GM23338 (cell line): ENCODE data around the gene PPP1R10. TPM values are rescaled to one million over a fixed set of nuclear protein-coding genes. Genes with fewer than 3 reads are reported as not detected.
A peak's percentile ranks its signal among the peaks of the same experiment; 100 is the strongest.

Source experiments
- ATAC-seq: fragments of 200-7000 bp; cut with Tn5 transposase; 3 replicates; pipeline ENCODE4 v1.9.1; 2020
- DNase-seq: peaks from one replicate; pipeline ENCODE4 v3.0.0-alpha.2; 2015; ENCODE audit warnings: low spot score
- H2AFZ ChIP-seq: fragments of 200-600 bp; sonication (generic); 2 replicates; pipeline ENCODE4 v1.8.0; 2016; ENCODE audit warnings: antibody characterized with exemption, mild to moderate bottlenecking, moderate library complexity
- H3F3A ChIP-seq: fragments of 200-600 bp; sonication (generic); replicated peaks from 2 replicates; pipeline ENCODE4 v1.8.0; 2017; ENCODE audit warnings: antibody characterized with exemption, mixed run types, low read depth
- H3K27ac ChIP-seq: fragments of 200-600 bp; sonication (generic); 2 replicates; pipeline ENCODE4 v1.6.1; 2016; ENCODE audit warnings: low read depth
- H3K27me3 ChIP-seq: fragments of 200-600 bp; sonication (generic); 2 replicates; pipeline ENCODE4 v1.8.0; 2016; ENCODE audit warnings: mild to moderate bottlenecking, mixed run types, moderate library complexity; ENCODE audit not compliant: insufficient read depth
- H3K36me3 ChIP-seq: fragments of 200-600 bp; sonication (generic); 2 replicates; pipeline ENCODE4 v1.8.0; 2016; ENCODE audit warnings: mild to moderate bottlenecking; ENCODE audit not compliant: insufficient read depth
- H3K4me1 ChIP-seq: fragments of 200-600 bp; sonication (generic); 2 replicates; pipeline ENCODE4 v1.8.0; 2016; ENCODE audit warnings: mild to moderate bottlenecking, moderate library complexity; ENCODE audit not compliant: insufficient read depth
- H3K4me2 ChIP-seq: fragments of 200-600 bp; sonication (generic); 2 replicates; pipeline ENCODE4 v1.7.1; 2017; ENCODE audit warnings: mixed run types
- H3K4me3 ChIP-seq: fragments of 200-600 bp; sonication (generic); 2 replicates; pipeline ENCODE4 v1.6.1; 2016; ENCODE audit warnings: mixed run types
- H3K79me2 ChIP-seq: fragments of 200-600 bp; sonication (generic); replicated peaks from 2 replicates; pipeline ENCODE4 v1.8.0; 2017; ENCODE audit warnings: mild to moderate bottlenecking; ENCODE audit not compliant: insufficient read depth
- H3K9me2 ChIP-seq: fragments of 200-600 bp; sonication (generic); 2 replicates; pipeline ENCODE4 v1.8.0; 2017; ENCODE audit not compliant: insufficient read depth
- H4K20me1 ChIP-seq: fragments of 200-600 bp; sonication (generic); replicated peaks from 2 replicates; pipeline ENCODE4 v1.8.0; 2017; ENCODE audit warnings: mild to moderate bottlenecking; ENCODE audit not compliant: insufficient read depth
- H3K27ac Mint-ChIP-seq: 2 replicates; pipeline ENCODE4 v1.8.0; 2020; ENCODE audit warnings: inconsistent platforms, mild to moderate bottlenecking, moderate library complexity, mixed read lengths
- H3K27me3 Mint-ChIP-seq: 3 replicates; pipeline ENCODE4 v1.8.0; 2022; ENCODE audit warnings: low read depth, mild to moderate bottlenecking, moderate library complexity, mixed read lengths, inconsistent platforms; ENCODE audit not compliant: insufficient read depth, poor library complexity
- H3K36me3 Mint-ChIP-seq: 3 replicates; pipeline ENCODE4 v1.8.0; 2021; ENCODE audit warnings: low read depth, mild to moderate bottlenecking, inconsistent platforms, moderate library complexity, mixed read lengths
- H3K4me1 Mint-ChIP-seq: 3 replicates; pipeline ENCODE4 v1.8.0; 2020; ENCODE audit warnings: mild to moderate bottlenecking, inconsistent platforms, mixed read lengths
- H3K4me3 Mint-ChIP-seq: 3 replicates; pipeline ENCODE4 v1.8.0; 2021; ENCODE audit warnings: moderate library complexity, mild to moderate bottlenecking, inconsistent platforms, mixed read lengths
- H3K9me3 Mint-ChIP-seq: 3 replicates; pipeline ENCODE4 v1.8.0; 2020; ENCODE audit warnings: moderate library complexity, mild to moderate bottlenecking, inconsistent platforms, mixed read lengths
- JUNB ChIP-seq: IDR thresholded peaks from one replicate; pipeline ENCODE4 v1.6.1; 2016; ENCODE audit warnings: antibody characterized with exemption; ENCODE audit not compliant: unreplicated experiment
- NANOG ChIP-seq: IDR thresholded peaks from 2 replicates; pipeline ENCODE4 v1.6.1; 2016; ENCODE audit warnings: antibody characterized with exemption, borderline replicate concordance
- POLR2AphosphoS5 ChIP-seq: IDR thresholded peaks from 2 replicates; pipeline ENCODE4 v1.6.1; 2016; ENCODE audit warnings: antibody characterized with exemption, low read depth
- ZNF331 ChIP-seq: fragments of 250-450 bp; sonication (Bioruptor Pico); IDR thresholded peaks from 2 replicates; pipeline ENCODE4 v1.5.0; 2020; ENCODE audit warnings: low read depth, mild to moderate bottlenecking, moderate library complexity
- polyA plus RNA-seq: library from polyadenylated mRNA; unstranded; fragments of >200 nt; fragmentation: Nextera tagmentation; extraction: Ambion mirVana; gene quantifications from 2 replicates; pipeline ENCODE4 v1.2.1, GENCODE V29; 2016
- total RNA-seq: library from RNA; depleted of rRNA; stranded (reverse); fragments of >200 nt; shearing (Covaris generic); gene quantifications from 2 replicates; pipeline ENCODE4 v1.2.3, GENCODE V29; 2014
- TF ChIP-seq, protein P1 (sequence below): IDR thresholded peaks from 2 replicates; pipeline ENCODE4 v1.6.1; 2016; ENCODE audit warnings: antibody characterized with exemption
- TF ChIP-seq, protein P2 (sequence below): IDR thresholded peaks from one replicate; pipeline ENCODE4 v1.6.1; 2018; ENCODE audit warnings: antibody characterized with exemption; ENCODE audit not compliant: unreplicated experiment
- TF ChIP-seq, protein P3 (sequence below): fragments of 250-450 bp; sonication (Bioruptor Pico); IDR thresholded peaks from 2 replicates; pipeline ENCODE4 v1.5.0; 2020; ENCODE audit warnings: mild to moderate bottlenecking, moderate library complexity

The PPP1R10 gene
- total and polyA plus RNA-seq, 2 experiments from 2014 or later = 41.3 to 42.9 TPM

DNA sequence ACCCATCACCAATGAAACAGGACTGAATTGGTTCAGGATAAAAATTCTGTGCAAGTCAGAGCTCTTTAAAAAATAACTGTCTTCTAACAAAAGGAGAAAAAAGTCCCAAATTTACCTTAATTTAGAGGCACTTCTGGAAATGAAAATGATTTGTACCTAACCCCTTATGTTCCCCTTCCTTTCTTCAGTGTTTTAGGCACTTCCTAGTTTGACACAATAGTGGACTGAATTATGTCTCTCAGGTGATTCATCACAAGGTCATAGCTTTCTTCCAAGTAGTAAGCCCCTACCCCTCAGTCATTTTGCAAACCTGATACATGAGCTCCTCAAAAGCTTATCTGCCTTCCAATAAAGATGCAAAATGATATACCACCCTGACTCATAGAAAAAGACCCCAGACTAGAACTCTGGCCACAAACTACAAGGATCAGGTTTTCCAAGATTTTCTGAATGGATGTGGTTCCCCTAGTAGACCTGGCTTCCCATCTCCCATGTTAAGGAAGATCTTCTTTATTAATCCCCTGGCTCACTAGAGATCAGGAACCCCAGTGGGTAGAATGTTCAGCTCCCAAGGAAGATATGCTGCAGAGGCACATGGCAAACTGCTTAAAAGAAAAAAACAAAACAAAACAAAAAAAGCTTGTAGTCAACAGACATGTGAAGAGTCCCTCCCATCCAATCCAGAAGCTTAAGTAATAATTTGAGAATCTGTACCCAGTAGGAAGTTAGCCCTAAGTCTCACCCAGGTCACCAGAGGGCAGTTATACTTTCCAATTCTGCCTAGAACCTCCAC, 3.6 kb downstream of the PPP1R10 start:
- H3K27me3 ChIP-seq = no peaks in the 10 kb centered on the region
- peak overlapping the region; percentile 15; the same call in 1 of the 2 replicates for H3K27ac ChIP-seq

More for the DNA sequence above, 3.6 kb downstream of the PPP1R10 start:
- Histone ChIP-seq H2AFZ (no peak overlapping the region), H3K4me1 (peaks cover 17% of the 10 kb centered on the region), H4K20me1 (peaks cover 16% of the 10 kb centered on the region), H3F3A (peaks cover 7% of the 10 kb centered on the region; the same call in 1 of the 2 replicates), H3K36me3 (peaks cover 26% of the 10 kb centered on the region), H3K9me2 (no peaks in the 10 kb centered on the region), H3K4me2 (peak overlapping the region; percentile 68; the same call in 1 of the 2 replicates), H3K4me3 (0 out of 2 replicates have a peak overlapping the region, but pooled peaks have one; percentile 44), H3K79me2 (peaks cover 49% of the 10 kb centered on the region)
- Mint-ChIP-seq H3K4me3 (peak overlapping the region; percentile 96), H3K27ac (peak overlapping the region; percentile 60), H3K36me3 (peaks cover 85% of the 10 kb centered on the region), H3K4me1 (peaks cover 33% of the 10 kb centered on the region), H3K27me3 (peaks cover 47% of the 10 kb centered on the region), H3K9me3 (peaks cover 18% of the 10 kb centered on the region; the same call in 2 of the 3 replicates)
- no peak for ATAC-seq
- DNase-seq = no peak
- TF ChIP-seq JUNB = no peak
- TF ChIP-seq POLR2AphosphoS5 = no peak
- TF ChIP-seq, protein P1, sequence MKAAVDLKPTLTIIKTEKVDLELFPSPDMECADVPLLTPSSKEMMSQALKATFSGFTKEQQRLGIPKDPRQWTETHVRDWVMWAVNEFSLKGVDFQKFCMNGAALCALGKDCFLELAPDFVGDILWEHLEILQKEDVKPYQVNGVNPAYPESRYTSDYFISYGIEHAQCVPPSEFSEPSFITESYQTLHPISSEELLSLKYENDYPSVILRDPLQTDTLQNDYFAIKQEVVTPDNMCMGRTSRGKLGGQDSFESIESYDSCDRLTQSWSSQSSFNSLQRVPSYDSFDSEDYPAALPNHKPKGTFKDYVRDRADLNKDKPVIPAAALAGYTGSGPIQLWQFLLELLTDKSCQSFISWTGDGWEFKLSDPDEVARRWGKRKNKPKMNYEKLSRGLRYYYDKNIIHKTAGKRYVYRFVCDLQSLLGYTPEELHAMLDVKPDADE = no peak
- TF ChIP-seq, protein P2, sequence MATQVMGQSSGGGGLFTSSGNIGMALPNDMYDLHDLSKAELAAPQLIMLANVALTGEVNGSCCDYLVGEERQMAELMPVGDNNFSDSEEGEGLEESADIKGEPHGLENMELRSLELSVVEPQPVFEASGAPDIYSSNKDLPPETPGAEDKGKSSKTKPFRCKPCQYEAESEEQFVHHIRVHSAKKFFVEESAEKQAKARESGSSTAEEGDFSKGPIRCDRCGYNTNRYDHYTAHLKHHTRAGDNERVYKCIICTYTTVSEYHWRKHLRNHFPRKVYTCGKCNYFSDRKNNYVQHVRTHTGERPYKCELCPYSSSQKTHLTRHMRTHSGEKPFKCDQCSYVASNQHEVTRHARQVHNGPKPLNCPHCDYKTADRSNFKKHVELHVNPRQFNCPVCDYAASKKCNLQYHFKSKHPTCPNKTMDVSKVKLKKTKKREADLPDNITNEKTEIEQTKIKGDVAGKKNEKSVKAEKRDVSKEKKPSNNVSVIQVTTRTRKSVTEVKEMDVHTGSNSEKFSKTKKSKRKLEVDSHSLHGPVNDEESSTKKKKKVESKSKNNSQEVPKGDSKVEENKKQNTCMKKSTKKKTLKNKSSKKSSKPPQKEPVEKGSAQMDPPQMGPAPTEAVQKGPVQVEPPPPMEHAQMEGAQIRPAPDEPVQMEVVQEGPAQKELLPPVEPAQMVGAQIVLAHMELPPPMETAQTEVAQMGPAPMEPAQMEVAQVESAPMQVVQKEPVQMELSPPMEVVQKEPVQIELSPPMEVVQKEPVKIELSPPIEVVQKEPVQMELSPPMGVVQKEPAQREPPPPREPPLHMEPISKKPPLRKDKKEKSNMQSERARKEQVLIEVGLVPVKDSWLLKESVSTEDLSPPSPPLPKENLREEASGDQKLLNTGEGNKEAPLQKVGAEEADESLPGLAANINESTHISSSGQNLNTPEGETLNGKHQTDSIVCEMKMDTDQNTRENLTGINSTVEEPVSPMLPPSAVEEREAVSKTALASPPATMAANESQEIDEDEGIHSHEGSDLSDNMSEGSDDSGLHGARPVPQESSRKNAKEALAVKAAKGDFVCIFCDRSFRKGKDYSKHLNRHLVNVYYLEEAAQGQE = no peak
- TF ChIP-seq, protein P3, sequence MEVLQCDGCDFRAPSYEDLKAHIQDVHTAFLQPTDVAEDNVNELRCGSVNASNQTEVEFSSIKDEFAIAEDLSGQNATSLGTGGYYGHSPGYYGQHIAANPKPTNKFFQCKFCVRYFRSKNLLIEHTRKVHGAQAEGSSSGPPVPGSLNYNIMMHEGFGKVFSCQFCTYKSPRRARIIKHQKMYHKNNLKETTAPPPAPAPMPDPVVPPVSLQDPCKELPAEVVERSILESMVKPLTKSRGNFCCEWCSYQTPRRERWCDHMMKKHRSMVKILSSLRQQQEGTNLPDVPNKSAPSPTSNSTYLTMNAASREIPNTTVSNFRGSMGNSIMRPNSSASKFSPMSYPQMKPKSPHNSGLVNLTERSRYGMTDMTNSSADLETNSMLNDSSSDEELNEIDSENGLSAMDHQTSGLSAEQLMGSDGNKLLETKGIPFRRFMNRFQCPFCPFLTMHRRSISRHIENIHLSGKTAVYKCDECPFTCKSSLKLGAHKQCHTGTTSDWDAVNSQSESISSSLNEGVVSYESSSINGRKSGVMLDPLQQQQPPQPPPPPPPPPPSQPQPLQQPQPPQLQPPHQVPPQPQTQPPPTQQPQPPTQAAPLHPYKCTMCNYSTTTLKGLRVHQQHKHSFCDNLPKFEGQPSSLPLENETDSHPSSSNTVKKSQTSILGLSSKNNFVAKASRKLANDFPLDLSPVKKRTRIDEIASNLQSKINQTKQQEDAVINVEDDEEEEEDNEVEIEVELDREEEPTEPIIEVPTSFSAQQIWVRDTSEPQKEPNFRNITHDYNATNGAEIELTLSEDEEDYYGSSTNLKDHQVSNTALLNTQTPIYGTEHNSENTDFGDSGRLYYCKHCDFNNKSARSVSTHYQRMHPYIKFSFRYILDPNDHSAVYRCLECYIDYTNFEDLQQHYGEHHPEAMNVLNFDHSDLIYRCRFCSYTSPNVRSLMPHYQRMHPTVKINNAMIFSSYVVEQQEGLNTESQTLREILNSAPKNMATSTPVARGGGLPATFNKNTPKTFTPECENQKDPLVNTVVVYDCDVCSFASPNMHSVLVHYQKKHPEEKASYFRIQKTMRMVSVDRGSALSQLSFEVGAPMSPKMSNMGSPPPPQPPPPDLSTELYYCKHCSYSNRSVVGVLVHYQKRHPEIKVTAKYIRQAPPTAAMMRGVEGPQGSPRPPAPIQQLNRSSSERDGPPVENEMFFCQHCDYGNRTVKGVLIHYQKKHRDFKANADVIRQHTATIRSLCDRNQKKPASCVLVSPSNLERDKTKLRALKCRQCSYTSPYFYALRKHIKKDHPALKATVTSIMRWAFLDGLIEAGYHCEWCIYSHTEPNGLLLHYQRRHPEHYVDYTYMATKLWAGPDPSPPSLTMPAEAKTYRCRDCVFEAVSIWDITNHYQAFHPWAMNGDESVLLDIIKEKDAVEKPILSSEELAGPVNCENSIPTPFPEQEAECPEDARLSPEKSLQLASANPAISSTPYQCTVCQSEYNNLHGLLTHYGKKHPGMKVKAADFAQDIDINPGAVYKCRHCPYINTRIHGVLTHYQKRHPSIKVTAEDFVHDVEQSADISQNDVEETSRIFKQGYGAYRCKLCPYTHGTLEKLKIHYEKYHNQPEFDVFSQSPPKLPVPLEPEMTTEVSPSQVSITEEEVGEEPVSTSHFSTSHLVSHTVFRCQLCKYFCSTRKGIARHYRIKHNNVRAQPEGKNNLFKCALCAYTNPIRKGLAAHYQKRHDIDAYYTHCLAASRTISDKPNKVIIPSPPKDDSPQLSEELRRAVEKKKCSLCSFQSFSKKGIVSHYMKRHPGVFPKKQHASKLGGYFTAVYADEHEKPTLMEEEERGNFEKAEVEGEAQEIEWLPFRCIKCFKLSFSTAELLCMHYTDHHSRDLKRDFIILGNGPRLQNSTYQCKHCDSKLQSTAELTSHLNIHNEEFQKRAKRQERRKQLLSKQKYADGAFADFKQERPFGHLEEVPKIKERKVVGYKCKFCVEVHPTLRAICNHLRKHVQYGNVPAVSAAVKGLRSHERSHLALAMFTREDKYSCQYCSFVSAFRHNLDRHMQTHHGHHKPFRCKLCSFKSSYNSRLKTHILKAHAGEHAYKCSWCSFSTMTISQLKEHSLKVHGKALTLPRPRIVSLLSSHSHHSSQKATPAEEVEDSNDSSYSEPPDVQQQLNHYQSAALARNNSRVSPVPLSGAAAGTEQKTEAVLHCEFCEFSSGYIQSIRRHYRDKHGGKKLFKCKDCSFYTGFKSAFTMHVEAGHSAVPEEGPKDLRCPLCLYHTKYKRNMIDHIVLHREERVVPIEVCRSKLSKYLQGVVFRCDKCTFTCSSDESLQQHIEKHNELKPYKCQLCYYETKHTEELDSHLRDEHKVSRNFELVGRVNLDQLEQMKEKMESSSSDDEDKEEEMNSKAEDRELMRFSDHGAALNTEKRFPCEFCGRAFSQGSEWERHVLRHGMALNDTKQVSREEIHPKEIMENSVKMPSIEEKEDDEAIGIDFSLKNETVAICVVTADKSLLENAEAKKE (CRISPR knock-in tag) = no peak
- TF ChIP-seq ZNF331 (CRISPR knock-in tag) = no peak
- TF ChIP-seq NANOG = no peak
